Adrenal gland (tissue), 5 donors: Measurements from ENCODE around the gene ALG12.

Source experiments
- CTCF ChIP-seq, 6 experiments: fragments of 450-650 bp in 4 of 6; fragments of 200-600 bp in 2 of 6; sonication (generic) in 1 of 6; IDR thresholded peaks; 1 replicate in 5 of 6; 2 replicates in 1 of 6; pipeline versions ENCODE4 v1.5.1 to v1.8.0; 2016 to 2021; ENCODE audit warnings: antibody characterized with exemption in 6 of 6, mild to moderate bottlenecking in 2 of 6, moderate library complexity in 1 of 6
- POLR2A ChIP-seq, 2 donors: fragments of 450-650 bp; IDR thresholded peaks; one replicate each; pipeline ENCODE4 v1.6.1; 2017; ENCODE audit warnings: antibody characterized with exemption in 2 of 2, mild to moderate bottlenecking in 2 of 2, moderate library complexity in 1 of 2
- donor health status: DM: no; HTN: no; CAD: no.

- TF ChIP-seq CTCF (IDR thresholded peaks at IDR 0.05) = no peak
- no peak for TF ChIP-seq POLR2A (IDR thresholded peaks at IDR 0.05)
These were observed 31.0 kb upstream of the ALG12 start for GRCh38 chr22:49948958-49949913.
